HCT116 (cell line): Measurements from ENCODE around the gene CPT1B. TPM values are rescaled to one million over a fixed set of nuclear protein-coding genes. Genes with fewer than 3 reads are reported as not detected.

Source experiments
- ATAC-seq: fragments of 200-7000 bp; cut with Tn5 transposase; 2 replicates; pipeline ENCODE4 v1.9.1; 2020; ENCODE audit warnings: mild to moderate bottlenecking, moderate library complexity
- BruUV-seq: library from RNA; stranded (reverse); fragments of 400-500 nt; replicated peaks from 2 replicates; lab custom pipeline; 2021; lab: Mats Ljungman, UMichigan
- CTCF ChIA-PET: fragments of 300-600 bp; sonication (Branson Sonifier 250); formaldehyde crosslinking; loops from one replicate; lab custom pipeline; 2021; ENCODE audit warnings: antibody characterized with exemption; lab: Charles Lee
- POLR2A ChIA-PET: fragments of 300-600, 350-600 bp; sonication (Branson Sonifier 250); formaldehyde crosslinking; loops from one replicate; lab custom pipeline; 2021; ENCODE audit warnings: antibody characterized with exemption; lab: Charles Lee
- RAD21 ChIA-PET, 2 experiments: fragments of 300-600 bp; sonication (Branson Sonifier 250); formaldehyde crosslinking; loops; one replicate each; lab custom pipeline; 2023; ENCODE audit warnings: low total read pairs in 2 of 2; ENCODE audit not compliant: uncharacterized antibody in 2 of 2, unreplicated experiment in 2 of 2, low non-redundant PET in 1 of 2; lab: Charles Lee
- DNase-seq: peaks from one replicate; pipeline ENCODE4 v3.0.0-alpha.2; 2010; ENCODE audit warnings: low read depth, low spot score
- H2AFZ ChIP-seq: fragments of 200-600 bp; shearing (Covaris generic), sonication (generic); 2 replicates; pipeline ENCODE4 v1.6.1; 2017; ENCODE audit warnings: low read depth, mixed run types, mixed read lengths, antibody characterized with exemption, low read length; ENCODE audit not compliant: poor library complexity, severe bottlenecking
- H3K27ac ChIP-seq: 2 replicates; pipeline ENCODE4 v1.5.1; 2012; ENCODE audit warnings: low read depth, low read length
- H3K27me3 ChIP-seq: fragments of 200-600 bp; sonication (generic); 2 replicates; pipeline ENCODE4 v1.6.1; 2016; ENCODE audit warnings: mixed run types, low read length, mixed read lengths; ENCODE audit not compliant: insufficient read depth
- H3K36me3 ChIP-seq, 2 experiments: fragments of 200-500 bp in 1 of 2; fragments of 200-600 bp in 1 of 2; sonication (Bioruptor generic) in 1 of 2; sonication (generic) in 1 of 2; 2 replicates each; pipeline versions ENCODE4 v1.5.1 to v1.6.1; 2014 to 2016; ENCODE audit warnings: low read length in 2 of 2, inconsistent platforms in 1 of 2, mixed read lengths in 1 of 2, mixed run types in 1 of 2; ENCODE audit not compliant: insufficient read depth in 2 of 2, control insufficient read depth in 1 of 2
- H3K4me1 ChIP-seq, 2 experiments: fragments of 200-600 bp in 1 of 2; sonication (generic) in 1 of 2; 2 replicates each; pipeline versions ENCODE4 v1.5.1 to v1.6.1; 2012 to 2017; ENCODE audit warnings: low read length in 2 of 2, inconsistent platforms in 1 of 2, mild to moderate bottlenecking in 1 of 2, mixed read lengths in 1 of 2, mixed run types in 1 of 2, moderate library complexity in 1 of 2; ENCODE audit not compliant: insufficient read depth in 2 of 2, control insufficient read depth in 1 of 2
- H3K4me2 ChIP-seq: fragments of 200-600 bp; sonication (generic); 2 replicates; pipeline ENCODE4 v1.6.1; 2017; ENCODE audit warnings: mixed run types, low read length, mixed read lengths
- H3K4me3 ChIP-seq, 2 experiments: fragments of 200-600 bp in 1 of 2; sonication (generic) in 1 of 2; replicated peaks in 1 of 2; 2 replicates each; pipeline ENCODE4 v1.5.1; 2011 to 2016; ENCODE audit warnings: low read length in 2 of 2, control low read depth in 1 of 2, low read depth in 1 of 2, mild to moderate bottlenecking in 1 of 2, mixed read lengths in 1 of 2, mixed run types in 1 of 2
- H3K79me2 ChIP-seq: fragments of 200-600 bp; sonication (generic); 2 replicates; pipeline ENCODE4 v1.6.1; 2017; ENCODE audit warnings: mild to moderate bottlenecking, mixed run types, low read length, moderate library complexity, mixed read lengths; ENCODE audit not compliant: insufficient read depth
- H3K9ac ChIP-seq: fragments of 200-600 bp; sonication (generic); 2 replicates; pipeline ENCODE4 v1.6.1; 2016; ENCODE audit warnings: low read length, mixed read lengths
- H3K9me2 ChIP-seq: fragments of 200-600 bp; sonication (generic), shearing (Covaris generic); 2 replicates; pipeline ENCODE4 v1.6.1; 2017; ENCODE audit warnings: mixed run types, mild to moderate bottlenecking, moderate library complexity; ENCODE audit not compliant: insufficient read depth
- H3K9me3 ChIP-seq, 2 experiments: fragments of 200-500 bp in 1 of 2; fragments of 200-600 bp in 1 of 2; sonication (Bioruptor generic) in 1 of 2; sonication (generic) in 1 of 2; 2 replicates each; pipeline ENCODE4 v1.6.1; 2014 to 2017; ENCODE audit warnings: low read length in 2 of 2, mixed read lengths in 2 of 2, inconsistent platforms in 1 of 2, low read depth in 1 of 2, mild to moderate bottlenecking in 1 of 2, mixed run types in 1 of 2, moderate library complexity in 1 of 2; ENCODE audit not compliant: control insufficient read depth in 1 of 2, insufficient read depth in 1 of 2
- H4K20me1 ChIP-seq: fragments of 200-600 bp; sonication (generic), shearing (Covaris generic); 2 replicates; pipeline ENCODE4 v1.6.1; 2017; ENCODE audit warnings: mixed run types, mild to moderate bottlenecking, moderate library complexity; ENCODE audit not compliant: insufficient read depth
- CBX3 ChIP-seq: IDR thresholded peaks from 2 replicates; pipeline ENCODE4 v1.6.1; 2012; ENCODE audit warnings: low read depth
- EGR1 ChIP-seq: IDR thresholded peaks from 2 replicates; pipeline ENCODE4 v1.6.1; 2012; ENCODE audit warnings: low read depth
- EZH2 ChIP-seq: fragments of 200-600 bp; sonication (generic); IDR thresholded peaks from 2 replicates; pipeline ENCODE4 v1.6.1; 2017; ENCODE audit warnings: antibody characterized with exemption, mixed run types
- EZH2phosphoT487 ChIP-seq: fragments of 200-600 bp; IDR thresholded peaks from 2 replicates; pipeline ENCODE4 v1.6.1; 2018; ENCODE audit warnings: antibody characterized with exemption, borderline replicate concordance
- POLR2A ChIP-seq: IDR thresholded peaks from 2 replicates; pipeline ENCODE4 v1.7.0; 2011; ENCODE audit warnings: borderline replicate concordance; ENCODE audit not compliant: insufficient read depth, insufficient read length; ENCODE audit errors: extremely low read depth
- POLR2AphosphoS5 ChIP-seq: IDR thresholded peaks from 2 replicates; pipeline ENCODE4 v1.6.1; 2011; ENCODE audit warnings: mild to moderate bottlenecking, low read depth, low read length, moderate library complexity
- SIN3A ChIP-seq: IDR thresholded peaks from 2 replicates; pipeline ENCODE4 v1.6.1; 2012; ENCODE audit warnings: low read depth
- YY1 ChIP-seq: IDR thresholded peaks from 2 replicates; pipeline ENCODE4 v1.6.1; 2011; ENCODE audit warnings: low read length, low read depth, moderate library complexity, mild to moderate bottlenecking; ENCODE audit not compliant: insufficient replicate concordance; ENCODE audit errors: extremely low read depth
- ZBTB33 ChIP-seq: IDR thresholded peaks from 2 replicates; pipeline ENCODE4 v1.6.1; 2011; ENCODE audit warnings: mild to moderate bottlenecking, low read length, moderate library complexity; ENCODE audit not compliant: insufficient replicate concordance; ENCODE audit errors: extremely low read depth
- ZNF274 ChIP-seq: fragments of 200-500 bp; sonication (Bioruptor generic); IDR thresholded peaks from 2 replicates; pipeline ENCODE4 v1.6.1; 2014; ENCODE audit warnings: mild to moderate bottlenecking, low read depth, low read length, inconsistent platforms
- intact Hi-C: fragments of 100-400 bp; cut with micrococcal nuclease; formaldehyde crosslinking; loops from 2 replicates; pipeline ENCODE4 v1.10.0; 2022
- total RNA-seq: library from RNA; stranded (reverse); gene quantifications from one replicate; pipeline ENCODE4 v1.2.1, GENCODE V29; 2021; ENCODE audit not compliant: unreplicated experiment
- TF ChIP-seq, protein P1 (sequence below): IDR thresholded peaks from 2 replicates; pipeline ENCODE4 v1.6.1; 2012; ENCODE audit warnings: low read depth

Gene CPT1B
- total RNA-seq, 1 experiment from 2014 or later: 35.1 TPM

DNA sequence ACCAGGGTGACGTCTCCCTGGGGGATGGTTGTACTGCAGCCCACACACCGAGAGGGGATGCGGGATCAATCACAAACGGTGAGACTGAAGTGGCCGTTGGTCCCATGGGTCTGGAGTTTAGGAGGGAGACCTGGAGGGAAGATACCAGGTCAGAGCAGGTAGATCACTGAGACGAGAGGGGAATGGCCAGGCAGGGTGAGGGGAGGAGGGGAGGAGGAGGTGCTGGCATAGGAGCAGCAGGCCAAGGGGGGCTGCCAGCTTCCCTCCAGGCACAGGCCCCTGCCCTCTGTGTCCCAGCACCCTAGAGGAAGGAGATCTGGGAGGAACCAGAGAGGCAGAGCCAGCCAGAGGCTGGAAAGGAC lies 29.4 kb upstream of the CPT1B start:
- Histone ChIP-seq H3K36me3 (no peaks in the 10 kb centered on the region), H3K9me3 (no peaks in the 10 kb centered on the region), H3K27me3 (no peaks in the 10 kb centered on the region), H3K9me2 (no peaks in the 10 kb centered on the region), H3K4me1 (peaks cover 3 to 6% of the 10 kb centered on the region in 2 experiments; a peak in 3 of 4 replicates), H3K4me2 (no peak overlapping the region), H4K20me1 (no peaks in the 10 kb centered on the region), H3K9ac (no peak overlapping the region), H2AFZ (no peak overlapping the region), H3K4me3 (no peak overlapping the region), H3K27ac (no peak overlapping the region), H3K79me2 (no peaks in the 10 kb centered on the region)
- no TSS peak for BruUV-seq
- ChIA-PET RAD21 (no interaction called here), POLR2A (no interaction called here), CTCF (no interaction called here)
- no peak for DNase-seq
- intact Hi-C loops: no loop called here
- TF ChIP-seq CBX3 (no peak), SIN3A (no peak)
- TF ChIP-seq, protein P1, sequence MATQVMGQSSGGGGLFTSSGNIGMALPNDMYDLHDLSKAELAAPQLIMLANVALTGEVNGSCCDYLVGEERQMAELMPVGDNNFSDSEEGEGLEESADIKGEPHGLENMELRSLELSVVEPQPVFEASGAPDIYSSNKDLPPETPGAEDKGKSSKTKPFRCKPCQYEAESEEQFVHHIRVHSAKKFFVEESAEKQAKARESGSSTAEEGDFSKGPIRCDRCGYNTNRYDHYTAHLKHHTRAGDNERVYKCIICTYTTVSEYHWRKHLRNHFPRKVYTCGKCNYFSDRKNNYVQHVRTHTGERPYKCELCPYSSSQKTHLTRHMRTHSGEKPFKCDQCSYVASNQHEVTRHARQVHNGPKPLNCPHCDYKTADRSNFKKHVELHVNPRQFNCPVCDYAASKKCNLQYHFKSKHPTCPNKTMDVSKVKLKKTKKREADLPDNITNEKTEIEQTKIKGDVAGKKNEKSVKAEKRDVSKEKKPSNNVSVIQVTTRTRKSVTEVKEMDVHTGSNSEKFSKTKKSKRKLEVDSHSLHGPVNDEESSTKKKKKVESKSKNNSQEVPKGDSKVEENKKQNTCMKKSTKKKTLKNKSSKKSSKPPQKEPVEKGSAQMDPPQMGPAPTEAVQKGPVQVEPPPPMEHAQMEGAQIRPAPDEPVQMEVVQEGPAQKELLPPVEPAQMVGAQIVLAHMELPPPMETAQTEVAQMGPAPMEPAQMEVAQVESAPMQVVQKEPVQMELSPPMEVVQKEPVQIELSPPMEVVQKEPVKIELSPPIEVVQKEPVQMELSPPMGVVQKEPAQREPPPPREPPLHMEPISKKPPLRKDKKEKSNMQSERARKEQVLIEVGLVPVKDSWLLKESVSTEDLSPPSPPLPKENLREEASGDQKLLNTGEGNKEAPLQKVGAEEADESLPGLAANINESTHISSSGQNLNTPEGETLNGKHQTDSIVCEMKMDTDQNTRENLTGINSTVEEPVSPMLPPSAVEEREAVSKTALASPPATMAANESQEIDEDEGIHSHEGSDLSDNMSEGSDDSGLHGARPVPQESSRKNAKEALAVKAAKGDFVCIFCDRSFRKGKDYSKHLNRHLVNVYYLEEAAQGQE: no peak
- ATAC-seq: no peak

DNA sequence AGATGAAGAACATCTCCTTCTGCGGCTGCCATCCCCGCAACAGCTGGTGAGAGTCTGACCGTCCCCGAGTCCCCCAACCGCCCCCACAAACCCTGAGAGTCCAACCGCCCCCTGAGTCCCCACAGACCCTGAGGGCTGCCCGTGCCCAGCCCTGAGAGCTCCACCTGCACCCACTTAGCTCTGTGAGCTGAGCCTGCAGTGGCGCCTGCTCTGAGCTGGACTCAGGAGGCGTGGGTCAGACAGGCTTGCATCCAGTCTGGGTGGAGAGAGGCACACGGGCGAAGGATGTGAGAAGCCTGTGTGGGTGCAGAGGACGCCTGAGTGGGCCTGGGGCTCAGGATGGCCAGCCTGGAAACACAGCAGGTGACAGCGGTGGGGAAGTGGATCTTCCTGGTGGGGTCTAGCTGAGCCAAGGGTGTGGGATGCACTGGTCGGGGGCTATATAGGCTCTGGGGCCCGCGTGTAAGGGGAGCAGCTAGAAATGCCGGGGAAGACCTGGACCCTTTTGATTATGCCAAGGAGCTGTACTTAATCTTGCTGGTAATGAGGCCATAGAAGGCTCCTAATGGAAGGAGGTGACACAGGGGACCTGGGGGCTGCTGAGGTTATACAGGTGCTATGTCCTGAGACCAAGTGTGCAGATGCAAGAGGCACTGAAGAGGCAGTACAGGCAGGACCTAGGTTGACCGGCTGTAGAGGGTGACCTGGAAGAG lies 28.9 kb upstream of the CPT1B start:
- H3K36me3 ChIP-seq: no peaks in the 10 kb centered on the region
- no peak overlapping the region for H3K4me3 ChIP-seq
- RAD21 ChIA-PET: no interaction called here
- H4K20me1 ChIP-seq: no peaks in the 10 kb centered on the region
- BruUV-seq: no TSS peak
- CTCF ChIA-PET: interaction anchor here (1.2 kb wide), 1 partner anchor 13 kb away, joined by 4 read pairs; no protein-coding TSS in a partner anchor
- H3K79me2 ChIP-seq: no peaks in the 10 kb centered on the region
- H3K9me3 ChIP-seq: no peaks in the 10 kb centered on the region
- intact Hi-C loops: no loop called here
- no peak overlapping the region for H2AFZ ChIP-seq
- no peaks in the 10 kb centered on the region for H3K9me2 ChIP-seq
- no peaks in the 10 kb centered on the region for H3K27me3 ChIP-seq
- ATAC-seq: no peak
- H3K4me2 ChIP-seq: no peak overlapping the region
- H3K4me1 ChIP-seq: peaks cover 0 to under 1% of the 10 kb centered on the region in 2 experiments; a peak in 2 of 4 replicates
- POLR2A ChIA-PET: no interaction called here
- H3K27ac ChIP-seq: no peak overlapping the region
- no peak for DNase-seq
- no peak overlapping the region for H3K9ac ChIP-seq
- TF ChIP-seq EGR1 (no peak), POLR2A (no peak), ZNF274 (no peak), EZH2 (no peak), EZH2phosphoT487 (no peak), POLR2AphosphoS5 (no peak), YY1 (no peak), ZBTB33 (no peak)
